ENCODE measurements around the gene FAM181A. TPM values are rescaled to one million over a fixed set of nuclear protein-coding genes. Genes with fewer than 3 reads are reported as not detected.
A peak's percentile ranks its signal among the peaks of the same experiment; 100 is the strongest.

The FAM181A gene
- total and polyA plus RNA-seq, 9 of the 15 experiments (the other 6 are each of a cell fraction or from before 2014, with no cell fraction given), result not detected

DNA sequence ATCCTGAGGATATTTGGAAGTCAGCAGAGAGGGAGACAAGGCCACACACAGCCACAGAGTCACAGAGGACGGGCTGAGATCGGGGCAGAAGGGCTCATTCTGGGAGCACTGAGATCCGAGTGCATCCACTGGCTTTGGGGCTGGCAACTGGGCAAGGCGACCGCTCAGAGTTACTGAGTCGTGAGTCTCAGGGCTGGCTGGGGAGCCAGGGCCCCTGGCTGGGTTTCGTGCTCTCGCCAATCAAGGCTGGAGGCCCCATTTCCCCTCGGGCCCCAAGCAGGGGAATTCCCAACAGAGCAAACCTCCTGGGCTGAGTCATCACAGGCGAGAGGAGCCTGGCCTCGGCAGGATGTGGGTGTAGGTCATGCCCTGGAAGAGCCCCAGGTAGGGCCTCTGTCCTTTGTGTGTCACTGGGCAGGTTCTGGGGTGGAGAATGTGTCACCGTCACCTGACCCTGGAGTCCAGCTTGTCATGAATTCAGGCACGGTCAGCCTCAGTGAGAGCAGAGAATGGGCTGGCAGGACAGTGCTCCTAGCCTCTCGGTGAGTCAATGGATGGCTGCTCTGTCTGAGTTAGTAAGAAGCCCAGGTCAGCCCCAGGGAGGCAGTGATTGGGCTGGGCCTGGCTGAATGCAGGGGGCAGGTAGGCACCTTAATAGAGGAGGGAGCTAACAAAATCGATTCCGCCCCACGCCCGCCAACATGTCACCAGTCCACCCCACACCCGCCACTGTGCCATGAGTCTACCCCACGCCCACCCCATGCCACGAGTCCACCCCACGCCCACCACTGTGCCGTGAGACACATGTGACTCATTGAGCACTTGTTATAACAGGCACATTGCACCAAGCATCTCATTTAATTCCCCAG is 32.3 kb downstream of the FAM181A start (continued):
- TF ChIP-seq, protein P1, sequence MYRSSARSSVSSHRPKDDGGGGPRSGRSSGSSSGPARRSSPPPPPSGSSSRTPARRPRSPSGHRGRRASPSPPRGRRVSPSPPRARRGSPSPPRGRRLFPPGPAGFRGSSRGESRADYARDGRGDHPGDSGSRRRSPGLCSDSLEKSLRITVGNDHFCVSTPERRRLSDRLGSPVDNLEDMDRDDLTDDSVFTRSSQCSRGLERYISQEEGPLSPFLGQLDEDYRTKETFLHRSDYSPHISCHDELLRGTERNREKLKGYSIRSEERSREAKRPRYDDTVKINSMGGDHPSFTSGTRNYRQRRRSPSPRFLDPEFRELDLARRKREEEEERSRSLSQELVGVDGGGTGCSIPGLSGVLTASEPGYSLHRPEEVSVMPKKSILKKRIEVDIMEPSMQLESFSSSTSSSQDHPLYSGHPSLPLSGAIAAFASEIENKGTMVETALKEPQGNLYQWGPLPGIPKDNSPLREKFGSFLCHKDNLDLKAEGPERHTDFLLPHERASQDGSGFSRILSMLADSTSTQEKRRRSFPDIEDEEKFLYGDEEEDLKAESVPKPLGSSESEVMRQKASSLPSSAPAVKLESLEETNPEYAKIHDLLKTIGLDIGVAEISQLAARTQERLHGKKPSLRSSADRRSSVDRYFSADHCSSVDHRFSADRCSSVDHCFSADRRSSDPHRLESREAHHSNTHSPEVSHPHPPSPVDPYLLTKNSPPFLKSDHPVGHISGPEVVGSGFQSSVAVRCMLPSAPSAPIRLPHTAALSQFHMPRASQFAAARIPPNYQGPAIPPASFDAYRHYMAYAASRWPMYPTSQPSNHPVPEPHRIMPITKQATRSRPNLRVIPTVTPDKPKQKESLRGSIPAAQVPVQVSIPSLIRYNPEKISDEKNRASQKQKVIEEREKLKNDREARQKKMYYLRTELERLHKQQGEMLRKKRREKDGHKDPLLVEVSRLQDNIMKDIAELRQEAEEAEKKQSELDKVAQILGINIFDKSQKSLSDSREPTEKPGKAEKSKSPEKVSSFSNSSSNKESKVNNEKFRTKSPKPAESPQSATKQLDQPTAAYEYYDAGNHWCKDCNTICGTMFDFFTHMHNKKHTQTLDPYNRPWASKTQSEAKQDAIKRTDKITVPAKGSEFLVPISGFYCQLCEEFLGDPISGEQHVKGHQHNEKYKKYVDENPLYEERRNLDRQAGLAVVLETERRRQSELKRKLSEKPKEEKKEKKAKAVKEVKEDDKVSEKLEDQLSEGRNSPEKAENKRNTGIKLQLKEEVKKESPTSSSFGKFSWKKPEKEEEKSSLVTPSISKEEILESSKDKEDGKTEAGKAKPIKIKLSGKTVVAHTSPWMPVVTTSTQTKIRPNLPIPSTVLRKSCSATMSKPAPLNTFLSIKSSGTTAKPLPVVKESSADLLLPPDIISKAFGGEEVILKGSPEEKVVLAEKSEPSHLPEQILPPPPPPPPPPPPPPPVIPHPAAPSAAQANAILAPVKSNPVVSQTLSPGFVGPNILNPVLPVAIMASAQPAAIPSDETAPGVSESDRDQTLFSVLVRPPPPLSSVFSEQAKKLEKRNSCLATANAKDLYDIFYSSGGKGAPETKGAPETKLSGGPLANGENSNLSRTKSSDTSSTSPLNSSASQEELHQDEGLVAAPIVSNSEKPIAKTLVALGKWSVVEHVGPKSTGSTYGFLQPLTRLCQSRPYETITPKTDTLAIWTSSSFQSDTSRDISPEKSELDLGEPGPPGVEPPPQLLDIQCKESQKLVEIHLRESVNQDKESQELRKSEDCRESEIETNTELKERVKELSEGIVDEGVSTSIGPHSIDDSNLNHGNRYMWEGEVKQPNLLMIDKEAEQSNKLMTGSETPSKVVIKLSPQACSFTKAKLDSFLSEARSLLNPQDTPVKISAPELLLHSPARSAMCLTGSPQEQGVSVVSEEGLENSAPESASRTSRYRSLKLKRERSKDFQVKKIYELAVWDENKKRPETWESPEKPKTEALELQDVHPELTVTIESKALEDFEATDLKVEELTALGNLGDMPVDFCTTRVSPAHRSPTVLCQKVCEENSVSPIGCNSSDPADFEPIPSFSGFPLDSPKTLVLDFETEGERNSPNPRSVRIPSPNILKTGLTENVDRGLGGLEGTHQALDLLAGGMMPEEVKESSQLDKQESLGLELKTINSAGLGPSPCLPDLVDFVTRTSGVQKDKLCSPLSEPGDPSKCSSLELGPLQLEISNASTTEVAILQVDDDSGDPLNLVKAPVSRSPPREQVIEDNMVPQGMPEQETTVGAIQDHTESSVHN (IDR thresholded peaks at IDR 0.05; ENCODE audit: borderline replicate concordance in 1 of 2, low read depth in 1 of 2), result no peak
- TF ChIP-seq, protein P2, sequence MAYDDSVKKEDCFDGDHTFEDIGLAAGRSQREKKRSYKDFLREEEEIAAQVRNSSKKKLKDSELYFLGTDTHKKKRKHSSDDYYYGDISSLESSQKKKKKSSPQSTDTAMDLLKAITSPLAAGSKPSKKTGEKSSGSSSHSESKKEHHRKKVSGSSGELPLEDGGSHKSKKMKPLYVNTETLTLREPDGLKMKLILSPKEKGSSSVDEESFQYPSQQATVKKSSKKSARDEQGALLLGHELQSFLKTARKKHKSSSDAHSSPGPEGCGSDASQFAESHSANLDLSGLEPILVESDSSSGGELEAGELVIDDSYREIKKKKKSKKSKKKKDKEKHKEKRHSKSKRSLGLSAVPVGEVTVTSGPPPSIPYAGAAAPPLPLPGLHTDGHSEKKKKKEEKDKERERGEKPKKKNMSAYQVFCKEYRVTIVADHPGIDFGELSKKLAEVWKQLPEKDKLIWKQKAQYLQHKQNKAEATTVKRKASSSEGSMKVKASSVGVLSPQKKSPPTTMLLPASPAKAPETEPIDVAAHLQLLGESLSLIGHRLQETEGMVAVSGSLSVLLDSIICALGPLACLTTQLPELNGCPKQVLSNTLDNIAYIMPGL (CRISPR knock-in tag; IDR thresholded peaks at IDR 0.05), result no peak
- TF ChIP-seq COPS2 (conservative IDR thresholded peaks at IDR 0.05), result no peak
- TF ChIP-seq, protein P3, sequence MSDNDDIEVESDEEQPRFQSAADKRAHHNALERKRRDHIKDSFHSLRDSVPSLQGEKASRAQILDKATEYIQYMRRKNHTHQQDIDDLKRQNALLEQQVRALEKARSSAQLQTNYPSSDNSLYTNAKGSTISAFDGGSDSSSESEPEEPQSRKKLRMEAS (CRISPR knock-in tag; IDR thresholded peaks at IDR 0.05), result no peak
- TF ChIP-seq MAFG (tag; conservative IDR thresholded peaks at IDR 0.05), result no peak
- no peak for TF ChIP-seq NR4A1 (CRISPR knock-in tag; IDR thresholded peaks at IDR 0.05)
- no peak for TF ChIP-seq NR4A1 (tag; IDR thresholded peaks at IDR 0.05)
- no peak for TF ChIP-seq SIRT6 (IDR thresholded peaks at IDR 0.05; ENCODE audit: low read depth, low read length)
- TF ChIP-seq ADNP (tag; IDR thresholded peaks at IDR 0.05), result no peak
- TF ChIP-seq ZNF239 (CRISPR knock-in tag; IDR thresholded peaks at IDR 0.05), result no peak
- no peak for TF ChIP-seq NFIX (CRISPR knock-in tag; IDR thresholded peaks at IDR 0.05; ENCODE audit: low read depth)
- TF ChIP-seq NCOA6 (IDR thresholded peaks at IDR 0.05), result no peak
- peak; percentile 71 for TF ChIP-seq JUN (IDR thresholded peaks at IDR 0.05; ENCODE audit: borderline replicate concordance, low read depth, low read length)
- no peak for TF ChIP-seq JUN (CRISPR knock-in tag; IDR thresholded peaks at IDR 0.05; ENCODE audit: borderline replicate concordance)
- TF ChIP-seq, protein P4, sequence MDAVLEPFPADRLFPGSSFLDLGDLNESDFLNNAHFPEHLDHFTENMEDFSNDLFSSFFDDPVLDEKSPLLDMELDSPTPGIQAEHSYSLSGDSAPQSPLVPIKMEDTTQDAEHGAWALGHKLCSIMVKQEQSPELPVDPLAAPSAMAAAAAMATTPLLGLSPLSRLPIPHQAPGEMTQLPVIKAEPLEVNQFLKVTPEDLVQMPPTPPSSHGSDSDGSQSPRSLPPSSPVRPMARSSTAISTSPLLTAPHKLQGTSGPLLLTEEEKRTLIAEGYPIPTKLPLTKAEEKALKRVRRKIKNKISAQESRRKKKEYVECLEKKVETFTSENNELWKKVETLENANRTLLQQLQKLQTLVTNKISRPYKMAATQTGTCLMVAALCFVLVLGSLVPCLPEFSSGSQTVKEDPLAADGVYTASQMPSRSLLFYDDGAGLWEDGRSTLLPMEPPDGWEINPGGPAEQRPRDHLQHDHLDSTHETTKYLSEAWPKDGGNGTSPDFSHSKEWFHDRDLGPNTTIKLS (IDR thresholded peaks at IDR 0.05; ENCODE audit: borderline replicate concordance, low read depth), result no peak
- TF ChIP-seq BHLHE40 (IDR thresholded peaks at IDR 0.05; ENCODE audit: low read length), result peak; percentile 42; the same call in 1 of the 2 replicates
